ENCODE data around the gene CMC2.

The CMC2 gene

GRCh38 chr16:80974649-80975376, 31.9 kb downstream of the CMC2 start:
- Mint-ChIP-seq H3K27me3 (no peaks in the 10 kb centered on the region), H3K9me3 (no peaks in the 10 kb centered on the region), H3K27ac (no peak overlapping the region), H3K4me1 (no peaks in the 10 kb centered on the region), H3K4me3 (no peak overlapping the region), H3K36me3 (peaks cover 31% of the 10 kb centered on the region)
- ATAC-seq (ENCODE audit: low read depth): no peak
- no peak for DNase-seq (ENCODE audit: low spot score in 2 of 2)

- H3K27me3 Mint-ChIP-seq: no peaks in the 10 kb centered on the region
- H3K36me3 Mint-ChIP-seq: peaks cover 32% of the 10 kb centered on the region
- H3K4me1 Mint-ChIP-seq: no peaks in the 10 kb centered on the region
- DNase-seq (ENCODE audit: low spot score in 2 of 2) (no peak), ATAC-seq (ENCODE audit: low read depth) (no peak)
- no peak overlapping the region for H3K4me3 Mint-ChIP-seq
- no peak overlapping the region for H3K27ac Mint-ChIP-seq
- no peaks in the 10 kb centered on the region for H3K9me3 Mint-ChIP-seq
Measured at GRCh38 chr16:80973991-80974390, 32.7 kb downstream of the CMC2 start.

- ATAC-seq (ENCODE audit: low read depth) (no peak), DNase-seq (ENCODE audit: low spot score in 2 of 2) (no peak)
- Mint-ChIP-seq H3K9me3 (no peaks in the 10 kb centered on the region), H3K4me3 (no peak overlapping the region), H3K27me3 (no peaks in the 10 kb centered on the region), H3K4me1 (no peaks in the 10 kb centered on the region), H3K36me3 (peaks cover 31% of the 10 kb centered on the region), H3K27ac (no peak overlapping the region)
Measured at GRCh38 chr16:80972611-80973010, 34.1 kb downstream of the CMC2 start.

GRCh38 chr16:80971819-80972218, 34.9 kb downstream of the CMC2 start:
- peaks cover 27% of the 10 kb centered on the region for H3K36me3 Mint-ChIP-seq
- H3K4me1 Mint-ChIP-seq: no peaks in the 10 kb centered on the region
- no peak overlapping the region for H3K4me3 Mint-ChIP-seq
- no peaks in the 10 kb centered on the region for H3K27me3 Mint-ChIP-seq
- H3K9me3 Mint-ChIP-seq: no peaks in the 10 kb centered on the region
- DNase-seq (ENCODE audit: low spot score in 2 of 2) (no peak), ATAC-seq (ENCODE audit: low read depth) (no peak)
- H3K27ac Mint-ChIP-seq: no peak overlapping the region

GRCh38 chr16:80969114-80969484, 37.6 kb downstream of the CMC2 start:
- DNase-seq (ENCODE audit: low spot score in 2 of 2): no peak
- Mint-ChIP-seq H3K4me3 (no peak overlapping the region), H3K4me1 (peaks cover 2% of the 10 kb centered on the region), H3K36me3 (peaks cover 18% of the 10 kb centered on the region), H3K27me3 (no peaks in the 10 kb centered on the region), H3K27ac (no peak overlapping the region), H3K9me3 (no peaks in the 10 kb centered on the region)
- no peak for ATAC-seq (ENCODE audit: low read depth)

GRCh38 chr16:80968386-80969113, 38.1 kb downstream of the CMC2 start:
- no peaks in the 10 kb centered on the region for H3K27me3 Mint-ChIP-seq
- no peak overlapping the region for H3K27ac Mint-ChIP-seq
- ATAC-seq (ENCODE audit: low read depth) (no peak), DNase-seq (ENCODE audit: low spot score in 2 of 2) (no peak)
- peaks cover 15% of the 10 kb centered on the region for H3K36me3 Mint-ChIP-seq
- H3K9me3 Mint-ChIP-seq: no peaks in the 10 kb centered on the region
- H3K4me3 Mint-ChIP-seq: no peak overlapping the region
- H3K4me1 Mint-ChIP-seq: peaks cover 2% of the 10 kb centered on the region

GRCh38 chr16:80966617-80967016, 40.1 kb downstream of the CMC2 start:
- peaks cover 2% of the 10 kb centered on the region for H3K4me1 Mint-ChIP-seq
- DNase-seq (ENCODE audit: low spot score in 2 of 2) (no peak), ATAC-seq (ENCODE audit: low read depth) (no peak)
- H3K4me3 Mint-ChIP-seq: no peak overlapping the region
- peaks cover 9% of the 10 kb centered on the region for H3K36me3 Mint-ChIP-seq
- H3K27me3 Mint-ChIP-seq: no peaks in the 10 kb centered on the region
- peaks cover 2% of the 10 kb centered on the region for H3K9me3 Mint-ChIP-seq
- H3K27ac Mint-ChIP-seq: no peak overlapping the region

- Mint-ChIP-seq H3K4me3 (no peak overlapping the region), H3K27me3 (no peaks in the 10 kb centered on the region), H3K9me3 (peaks cover 17% of the 10 kb centered on the region), H3K27ac (no peak overlapping the region), H3K36me3 (peaks cover 13% of the 10 kb centered on the region), H3K4me1 (peaks cover 2% of the 10 kb centered on the region)
- DNase-seq (ENCODE audit: low spot score in 2 of 2) (no peak), ATAC-seq (ENCODE audit: low read depth) (no peak)
Measured at GRCh38 chr16:80964351-80964750, 42.3 kb downstream of the CMC2 start.

- H3K4me3 Mint-ChIP-seq: no peak overlapping the region
- ATAC-seq (ENCODE audit: low read depth): no peak
- H3K27ac Mint-ChIP-seq: no peak overlapping the region
- no peaks in the 10 kb centered on the region for H3K27me3 Mint-ChIP-seq
- H3K9me3 Mint-ChIP-seq: peaks cover 24% of the 10 kb centered on the region
- peaks cover 8% of the 10 kb centered on the region for H3K36me3 Mint-ChIP-seq
- no peak for DNase-seq (ENCODE audit: low spot score in 2 of 2)
- H3K4me1 Mint-ChIP-seq: peaks cover 2% of the 10 kb centered on the region
Measured at GRCh38 chr16:80962879-80963278, 43.8 kb downstream of the CMC2 start.

- ATAC-seq (ENCODE audit: low read depth): no peak
- no peak for DNase-seq (ENCODE audit: low spot score in 2 of 2)
- Mint-ChIP-seq H3K4me1 (no peaks in the 10 kb centered on the region), H3K9me3 (peaks cover 34% of the 10 kb centered on the region), H3K4me3 (no peak overlapping the region), H3K27ac (no peak overlapping the region), H3K27me3 (no peaks in the 10 kb centered on the region), H3K36me3 (peaks cover 14% of the 10 kb centered on the region)
Measured at GRCh38 chr16:80958284-80958683, 48.4 kb downstream of the CMC2 start.

- Mint-ChIP-seq H3K27me3 (no peaks in the 10 kb centered on the region), H3K4me3 (no peak overlapping the region), H3K9me3 (peaks cover 24% of the 10 kb centered on the region), H3K4me1 (no peaks in the 10 kb centered on the region), H3K27ac (no peak overlapping the region), H3K36me3 (peaks cover 11% of the 10 kb centered on the region)
- DNase-seq (ENCODE audit: low spot score in 2 of 2) (no peak), ATAC-seq (ENCODE audit: low read depth) (no peak)
Measured at GRCh38 chr16:80954985-80955384, 51.7 kb downstream of the CMC2 start.

- H3K36me3 Mint-ChIP-seq: peaks cover 4% of the 10 kb centered on the region
- no peak overlapping the region for H3K4me3 Mint-ChIP-seq
- H3K4me1 Mint-ChIP-seq: no peaks in the 10 kb centered on the region
- ATAC-seq (ENCODE audit: low read depth) (peak; percentile 47), DNase-seq (ENCODE audit: low spot score in 2 of 2) (no peak)
- peaks cover 2% of the 10 kb centered on the region for H3K9me3 Mint-ChIP-seq
- H3K27me3 Mint-ChIP-seq: peaks cover 15% of the 10 kb centered on the region
- H3K27ac Mint-ChIP-seq: no peak overlapping the region
Measured at GRCh38 chr16:80948886-80949493, 57.7 kb downstream of the CMC2 start.

GRCh38 chr16:80947708-80948625, 58.7 kb downstream of the CMC2 start:
- ATAC-seq (ENCODE audit: low read depth) (no peak), DNase-seq (ENCODE audit: low spot score in 2 of 2) (no peak)
- Mint-ChIP-seq H3K27me3 (peaks cover 17% of the 10 kb centered on the region), H3K4me1 (no peaks in the 10 kb centered on the region), H3K4me3 (no peak overlapping the region), H3K36me3 (peaks cover 6% of the 10 kb centered on the region), H3K27ac (no peak overlapping the region), H3K9me3 (peaks cover 8% of the 10 kb centered on the region)

- no peak for DNase-seq (ENCODE audit: low spot score in 2 of 2)
- H3K27ac Mint-ChIP-seq: no peak overlapping the region
- ATAC-seq (ENCODE audit: low read depth): no peak
- no peak overlapping the region for H3K4me3 Mint-ChIP-seq
- peaks cover 17% of the 10 kb centered on the region for H3K27me3 Mint-ChIP-seq
- H3K36me3 Mint-ChIP-seq: peaks cover 6% of the 10 kb centered on the region
- H3K4me1 Mint-ChIP-seq: no peaks in the 10 kb centered on the region
- peaks cover 8% of the 10 kb centered on the region for H3K9me3 Mint-ChIP-seq
Measured at GRCh38 chr16:80947239-80947638, 59.4 kb downstream of the CMC2 start.

All from memory B cell (primary cell).